ENCODE measurements around the gene KLK15.

KLK15 gene

GRCh38 chr19:50843205-50843604 lies 9.8 kb upstream of the KLK15 start:
- no peak for DNase-seq

- DNase-seq, result no peak
Observed at GRCh38 chr19:50842130-50842529, 8.8 kb upstream of the KLK15 start.

- no peak for DNase-seq
Observed at GRCh38 chr19:50839712-50840655, 6.6 kb upstream of the KLK15 start.

GRCh38 chr19:50838239-50838638 lies 4.9 kb upstream of the KLK15 start:
- no peak for DNase-seq

- DNase-seq, result no peak
Observed at GRCh38 chr19:50837300-50837699, 3.9 kb upstream of the KLK15 start.

- no peak for DNase-seq
Observed at GRCh38 chr19:50836543-50837195, 3.3 kb upstream of the KLK15 start.

GRCh38 chr19:50835785-50836542 lies 2.6 kb upstream of the KLK15 start:
- peak; percentile 46 for DNase-seq

GRCh38 chr19:50835103-50835784 lies 1.9 kb upstream of the KLK15 start:
- no peak for DNase-seq

GRCh38 chr19:50833802-50834167 lies 411 bp upstream of the KLK15 start:
- no peak for DNase-seq

- no peak for DNase-seq
Observed at GRCh38 chr19:50832666-50833065, 708 bp downstream of the KLK15 start.

GRCh38 chr19:50831026-50831396 lies 2.4 kb downstream of the KLK15 start:
- no peak for DNase-seq

- DNase-seq, result no peak
Observed at GRCh38 chr19:50830266-50831025, 2.9 kb downstream of the KLK15 start.

GRCh38 chr19:50829801-50830200 lies 3.6 kb downstream of the KLK15 start:
- DNase-seq, result no peak

GRCh38 chr19:50827476-50827875 lies 5.9 kb downstream of the KLK15 start:
- no peak for DNase-seq

GRCh38 chr19:50826492-50827240 lies 6.7 kb downstream of the KLK15 start:
- DNase-seq, result no peak

GRCh38 chr19:50823389-50824042 lies 9.9 kb downstream of the KLK15 start, which contains the start of gene KLK1:
Gene KLK1, minus strand, starts transcription at chr19:50823787. Its CDS starts 39 bp downstream, at chr19:50823748.
- DNase-seq, result no peak

- no peak for DNase-seq
Observed at GRCh38 chr19:50822661-50823208, 10.6 kb downstream of the KLK15 start.

GRCh38 chr19:50821622-50822021 lies 11.8 kb downstream of the KLK15 start:
- no peak for DNase-seq

- DNase-seq, result no peak
Observed at GRCh38 chr19:50821248-50821612, 12.1 kb downstream of the KLK15 start.

GRCh38 chr19:50820549-50821247 lies 12.7 kb downstream of the KLK15 start:
- DNase-seq, result no peak

Measured in activated gamma-delta T cell (primary cell).